Loucy (cell line): Measurements from ENCODE around the gene GPR35.

Source experiments
- EZH2phosphoT487 ChIP-seq: fragments of 200-600 bp; IDR thresholded peaks from 2 replicates; pipeline ENCODE4 v1.6.1; 2018; ENCODE audit warnings: antibody characterized with exemption, mild to moderate bottlenecking, moderate library complexity, borderline replicate concordance
- TF ChIP-seq, protein P1 (sequence below): fragments of 200-600 bp; sonication (generic); conservative IDR thresholded peaks from 2 replicates; pipeline ENCODE4 v1.5.1; 2014; ENCODE audit warnings: mild to moderate bottlenecking, antibody characterized with exemption, low read length

DNA sequence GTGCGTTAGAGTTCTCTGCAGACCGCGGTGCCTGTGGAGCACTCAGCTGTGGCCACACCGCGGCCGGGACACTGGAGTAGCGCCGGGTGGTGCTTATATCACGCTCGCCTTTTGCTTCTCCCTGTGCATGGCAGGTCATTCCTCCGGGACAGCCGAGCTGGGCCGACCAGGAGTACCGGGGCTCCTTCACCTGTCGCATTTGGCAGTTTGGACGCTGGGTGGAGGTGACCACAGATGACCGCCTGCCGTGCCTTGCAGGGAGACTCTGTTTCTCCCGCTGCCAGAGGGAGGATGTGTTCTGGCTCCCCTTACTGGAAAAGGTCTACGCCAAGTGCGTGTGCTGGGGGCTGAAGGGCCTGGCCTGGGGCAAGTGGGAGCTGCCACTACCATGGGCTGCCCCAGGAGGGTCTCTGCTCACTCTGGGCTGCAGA, 34.6 kb upstream of the GPR35 start:
- TF ChIP-seq, protein P1, sequence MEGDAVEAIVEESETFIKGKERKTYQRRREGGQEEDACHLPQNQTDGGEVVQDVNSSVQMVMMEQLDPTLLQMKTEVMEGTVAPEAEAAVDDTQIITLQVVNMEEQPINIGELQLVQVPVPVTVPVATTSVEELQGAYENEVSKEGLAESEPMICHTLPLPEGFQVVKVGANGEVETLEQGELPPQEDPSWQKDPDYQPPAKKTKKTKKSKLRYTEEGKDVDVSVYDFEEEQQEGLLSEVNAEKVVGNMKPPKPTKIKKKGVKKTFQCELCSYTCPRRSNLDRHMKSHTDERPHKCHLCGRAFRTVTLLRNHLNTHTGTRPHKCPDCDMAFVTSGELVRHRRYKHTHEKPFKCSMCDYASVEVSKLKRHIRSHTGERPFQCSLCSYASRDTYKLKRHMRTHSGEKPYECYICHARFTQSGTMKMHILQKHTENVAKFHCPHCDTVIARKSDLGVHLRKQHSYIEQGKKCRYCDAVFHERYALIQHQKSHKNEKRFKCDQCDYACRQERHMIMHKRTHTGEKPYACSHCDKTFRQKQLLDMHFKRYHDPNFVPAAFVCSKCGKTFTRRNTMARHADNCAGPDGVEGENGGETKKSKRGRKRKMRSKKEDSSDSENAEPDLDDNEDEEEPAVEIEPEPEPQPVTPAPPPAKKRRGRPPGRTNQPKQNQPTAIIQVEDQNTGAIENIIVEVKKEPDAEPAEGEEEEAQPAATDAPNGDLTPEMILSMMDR = no peak
- no peak for TF ChIP-seq EZH2phosphoT487
